HG02884 (cell line): Measurements from ENCODE around the gene GOLGA6L10.
"Not testable (repeated sequence)": the region's sequence is repeated elsewhere in the genome, so short reads cannot be mapped to it uniquely, and the experiment has no call there.

Experiments used
- ATAC-seq: cut with Tn5 transposase; IDR thresholded peaks from one replicate; pipeline ENCODE4 v1.9.1; 2021; ENCODE audit warnings: mild to moderate bottlenecking, moderate library complexity; ENCODE audit not compliant: unreplicated experiment

Gene GOLGA6L10

DNA sequence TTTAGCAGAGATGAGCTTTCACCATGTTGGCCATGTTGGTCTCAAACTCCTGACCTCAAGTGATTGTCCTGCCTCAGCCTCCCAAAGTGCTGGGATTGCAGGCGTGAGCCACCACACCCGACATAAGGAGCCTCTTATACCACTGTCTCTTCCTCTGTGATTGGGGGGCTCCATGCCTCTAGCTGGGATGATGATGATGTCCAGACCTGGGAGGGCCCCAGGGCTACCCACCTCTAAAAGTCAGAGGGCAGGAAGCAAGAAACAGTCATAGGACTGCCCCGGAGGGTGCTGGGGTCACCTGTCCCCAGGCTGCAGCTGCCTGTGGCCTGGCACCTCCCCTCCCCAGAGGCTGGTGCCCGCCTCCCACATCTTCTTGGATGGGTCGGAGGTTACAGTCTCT lies 5.4 kb downstream of the GOLGA6L10 start:
- ATAC-seq = not testable (repeated sequence)

DNA sequence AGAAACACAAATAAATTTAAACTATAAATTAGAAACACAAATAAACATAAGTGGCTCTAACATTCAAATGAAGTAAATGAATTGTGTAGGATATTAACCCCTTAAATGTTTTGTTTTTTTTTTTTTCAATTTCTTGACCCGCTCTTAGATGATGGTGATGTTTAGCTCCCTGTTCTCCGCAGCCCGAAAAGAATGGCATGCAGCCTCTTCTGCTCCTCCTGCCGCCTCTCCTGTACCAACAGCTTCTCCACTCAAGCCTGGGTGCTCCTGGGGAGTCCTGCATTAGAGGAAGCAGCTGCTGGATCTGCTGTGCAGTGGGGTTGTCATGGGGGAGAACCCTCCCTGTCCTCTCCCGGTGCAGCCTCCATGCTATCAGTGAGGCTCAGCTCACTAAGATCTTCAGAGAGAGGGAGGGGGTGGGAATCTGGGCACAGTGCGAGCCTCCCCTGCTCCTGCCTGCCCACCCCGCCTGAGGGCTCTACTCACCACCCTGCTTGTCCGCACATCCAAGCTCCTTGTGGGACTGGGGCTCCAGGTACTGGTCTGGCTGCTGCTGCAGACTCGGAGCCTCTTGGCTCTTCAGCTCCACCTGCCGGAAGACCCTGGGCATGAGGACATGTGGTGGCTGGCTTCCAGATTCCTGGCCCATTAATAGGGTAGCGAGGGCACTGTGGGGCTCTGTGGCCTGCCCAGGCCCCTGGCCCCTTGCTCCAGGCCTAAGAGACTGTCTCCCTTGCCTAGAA lies 6.5 kb downstream of the GOLGA6L10 start:
- ATAC-seq = not testable (repeated sequence)

DNA sequence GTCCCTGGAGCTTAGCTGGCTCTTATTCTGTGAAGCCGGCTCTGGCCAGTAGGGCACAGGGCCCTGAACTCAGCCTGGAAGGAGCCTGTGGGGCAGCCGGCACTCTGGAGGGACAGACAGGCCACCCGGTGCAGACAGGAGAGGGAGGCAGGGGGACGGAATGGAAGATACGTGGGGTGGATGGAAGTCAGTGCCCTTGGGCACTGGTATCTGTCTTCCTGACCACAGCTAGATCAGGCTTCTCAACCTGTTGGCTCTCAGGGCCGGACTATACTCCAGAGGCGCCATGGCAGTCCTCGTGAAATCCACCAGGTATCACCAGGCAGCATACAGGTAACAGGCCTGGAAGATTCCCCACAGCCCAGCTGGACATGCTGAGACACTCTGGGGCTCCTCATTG lies 10.7 kb downstream of the GOLGA6L10 start:
- ATAC-seq = not testable (repeated sequence)

DNA sequence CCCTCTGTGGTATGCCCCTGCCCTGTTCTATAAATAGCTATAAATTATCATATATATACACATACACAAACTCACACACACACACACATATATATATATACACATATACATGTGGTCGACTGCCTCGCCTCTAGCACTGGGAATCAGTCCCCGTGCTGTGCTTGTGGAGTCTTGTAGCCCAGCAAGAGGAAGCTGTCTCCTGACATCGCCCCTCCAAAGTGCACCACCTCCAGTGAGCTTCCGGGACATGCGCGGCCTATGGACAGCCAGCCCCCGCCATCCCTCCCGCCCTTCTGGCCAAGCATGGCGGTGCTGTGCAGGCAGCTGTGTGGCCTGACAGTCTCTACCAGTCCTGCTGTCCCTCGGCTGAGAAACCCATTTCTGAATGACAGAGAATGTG lies 11.2 kb downstream of the GOLGA6L10 start:
- ATAC-seq = not testable (repeated sequence)

DNA sequence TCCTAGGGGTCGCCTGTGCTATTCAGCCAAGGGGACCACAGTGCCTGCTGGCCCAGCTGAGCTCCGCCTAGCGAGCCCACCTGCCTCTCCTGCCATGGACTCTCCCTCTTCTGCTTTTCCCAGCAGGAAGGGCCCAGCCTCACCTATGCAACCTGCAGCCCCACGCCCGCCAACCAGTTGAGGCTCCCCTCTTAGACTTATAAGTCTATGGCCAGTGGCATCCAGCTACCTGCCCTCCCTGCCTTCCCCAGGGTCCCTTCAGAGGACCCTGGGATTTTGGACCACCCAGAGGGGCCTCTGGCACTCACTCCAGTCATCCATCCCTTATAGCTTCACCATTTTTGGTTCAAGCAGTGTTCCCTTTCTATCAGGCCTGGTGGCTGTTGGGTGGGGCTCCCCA lies 12.2 kb downstream of the GOLGA6L10 start:
- not testable (repeated sequence) for ATAC-seq

DNA sequence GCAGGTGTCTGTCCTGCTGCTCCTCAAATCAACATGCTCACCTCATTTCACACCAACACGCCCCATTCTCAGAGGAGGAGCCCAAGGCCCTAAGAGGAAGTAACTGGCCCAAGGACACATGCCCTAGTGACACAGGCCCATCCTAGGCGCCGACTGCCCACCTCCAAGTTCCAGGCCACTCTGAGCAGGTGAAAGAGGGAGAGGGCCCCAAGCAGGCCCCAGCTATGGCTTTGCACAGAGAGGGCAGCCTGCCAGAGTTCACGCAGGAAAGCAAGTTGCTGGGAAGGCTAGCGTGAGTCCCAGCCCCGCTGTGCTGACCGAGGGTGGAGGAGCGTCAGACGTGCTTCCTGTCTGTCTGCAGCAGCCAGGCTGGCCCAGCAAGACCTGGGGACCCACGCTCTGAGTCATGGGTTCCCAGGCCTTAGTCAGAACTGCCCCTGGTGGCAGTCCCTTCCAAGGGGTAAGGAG lies 13.1 kb downstream of the GOLGA6L10 start:
- peak; percentile 59 for ATAC-seq

DNA sequence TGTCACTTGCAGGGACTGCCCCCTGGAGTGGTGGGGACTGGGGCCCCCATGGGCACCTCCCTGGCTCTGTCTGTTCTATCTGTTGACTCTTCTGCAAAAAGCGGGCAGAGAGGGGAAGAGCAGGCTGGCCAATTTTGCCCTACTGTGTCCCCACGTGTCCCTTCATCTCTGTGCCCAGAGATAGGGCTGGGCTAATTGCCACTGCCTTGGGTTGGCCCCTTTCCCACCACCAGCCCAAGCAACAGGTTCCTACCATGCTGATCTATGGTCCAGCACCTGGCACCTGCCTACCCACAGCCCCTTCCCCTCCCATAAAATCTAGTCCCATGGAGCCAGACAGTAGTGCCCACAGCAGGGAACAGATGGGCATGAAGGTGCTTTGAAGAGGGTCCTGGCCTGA lies 14.3 kb downstream of the GOLGA6L10 start:
- ATAC-seq = not testable (repeated sequence)

DNA sequence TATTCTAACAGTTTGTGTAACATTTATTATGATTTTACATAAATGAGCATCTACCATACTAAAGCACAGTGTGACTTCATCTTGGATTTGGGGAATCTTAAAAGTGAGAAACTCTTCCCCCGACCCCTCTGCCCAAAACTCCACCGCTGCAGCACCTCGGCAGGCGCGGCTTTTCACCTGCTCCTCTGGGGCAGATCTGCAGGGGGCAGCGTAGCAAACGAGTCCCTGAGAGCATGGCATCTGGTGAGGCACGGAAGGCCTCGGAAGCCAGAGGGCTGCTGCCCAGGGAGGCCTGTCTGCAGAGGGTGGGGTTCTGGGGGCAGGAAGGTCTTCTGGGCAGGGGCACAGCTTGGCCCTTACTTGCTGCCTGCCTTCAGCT lies 14.7 kb downstream of the GOLGA6L10 start:
- ATAC-seq = not testable (repeated sequence)

DNA sequence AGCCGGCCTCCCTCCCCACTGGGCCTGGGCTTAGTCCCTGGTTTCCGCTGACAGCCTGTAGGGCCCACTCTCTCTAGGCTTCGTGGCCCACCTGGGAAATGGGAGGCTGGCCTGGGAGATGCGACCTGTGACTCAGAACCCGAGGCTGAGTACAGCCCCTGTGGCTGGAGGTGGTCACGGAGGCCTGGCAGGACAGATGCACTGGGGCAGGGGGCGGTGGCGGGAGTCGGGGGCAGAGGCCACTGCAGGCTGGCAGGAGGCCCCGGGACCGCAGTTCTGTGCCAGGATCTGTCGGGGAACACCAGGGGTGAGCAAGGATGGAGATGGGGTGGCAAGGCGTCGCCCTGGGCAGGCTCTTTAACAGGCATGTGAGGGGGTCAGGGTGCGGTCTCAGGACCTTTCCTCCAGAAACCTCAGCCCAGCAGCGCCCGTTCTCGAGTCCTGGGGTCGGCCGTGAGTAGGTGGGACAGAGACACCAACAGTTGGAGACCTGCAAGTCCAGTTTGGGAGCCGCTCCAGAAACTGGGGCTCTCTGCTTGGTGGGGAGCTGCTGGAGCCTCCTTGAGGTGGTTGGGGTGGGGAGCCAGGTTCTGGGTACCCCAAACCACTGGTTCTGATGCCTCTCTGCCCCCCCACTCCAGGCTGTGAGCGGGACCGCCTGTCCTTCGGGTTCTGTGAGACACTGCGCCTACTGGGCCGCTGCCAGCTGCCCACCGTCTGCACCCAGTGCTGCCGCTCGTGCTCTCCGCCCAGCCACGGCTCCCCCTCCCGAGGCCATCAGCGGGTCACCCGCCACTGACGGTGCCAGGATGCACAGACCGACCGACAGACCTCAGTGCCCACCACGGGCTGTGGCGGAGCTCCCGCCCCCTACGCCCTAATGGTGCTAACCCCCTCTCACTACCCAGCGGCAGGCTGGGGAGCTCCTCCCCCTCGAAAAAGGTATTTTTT lies 15.4 kb downstream of the GOLGA6L10 start:
- not testable (repeated sequence) for ATAC-seq

DNA sequence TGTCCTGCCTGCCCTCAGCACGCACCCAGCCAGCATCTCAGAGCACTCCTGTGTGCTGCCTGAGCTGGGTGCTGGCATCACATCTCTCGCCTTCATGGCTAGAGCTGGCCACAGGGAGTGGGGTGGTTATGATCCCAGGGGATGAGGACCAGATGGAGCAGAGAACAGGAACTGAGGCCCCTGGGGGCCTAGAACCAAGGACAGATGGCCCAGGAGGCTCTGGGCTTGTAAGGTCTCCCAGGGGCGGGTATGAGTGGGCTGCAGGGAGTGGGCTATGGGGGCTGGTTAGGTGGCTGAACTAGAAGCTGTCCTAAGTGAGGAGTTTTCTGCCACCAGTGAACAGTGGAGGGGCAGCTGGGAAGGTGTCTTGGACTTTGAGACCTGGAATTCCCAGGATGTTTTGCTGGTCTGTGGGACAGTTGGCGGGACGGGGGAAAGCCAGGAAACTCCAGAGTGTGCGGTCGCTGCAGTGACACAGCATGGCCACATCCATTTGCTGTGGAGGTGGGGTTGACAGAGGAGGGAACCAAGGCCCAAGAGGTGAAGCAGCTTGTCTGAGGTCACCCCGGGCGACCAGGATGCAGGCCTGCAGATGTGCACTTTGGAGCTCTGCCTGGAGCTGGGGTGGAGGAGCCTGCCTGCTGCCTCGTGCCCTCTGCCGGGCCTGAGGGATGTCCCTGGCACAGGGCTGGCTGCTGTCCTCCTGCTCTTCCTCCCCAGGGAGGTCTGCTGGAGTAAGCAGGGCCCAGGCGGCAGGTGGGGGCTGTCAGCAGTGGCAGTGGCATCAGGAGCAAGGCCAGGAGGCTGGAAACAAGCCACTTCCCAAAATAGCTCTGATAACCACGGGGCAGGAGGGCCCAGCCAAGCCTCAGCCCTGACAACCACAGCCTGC lies 16.3 kb downstream of the GOLGA6L10 start:
- not testable (repeated sequence) for ATAC-seq

DNA sequence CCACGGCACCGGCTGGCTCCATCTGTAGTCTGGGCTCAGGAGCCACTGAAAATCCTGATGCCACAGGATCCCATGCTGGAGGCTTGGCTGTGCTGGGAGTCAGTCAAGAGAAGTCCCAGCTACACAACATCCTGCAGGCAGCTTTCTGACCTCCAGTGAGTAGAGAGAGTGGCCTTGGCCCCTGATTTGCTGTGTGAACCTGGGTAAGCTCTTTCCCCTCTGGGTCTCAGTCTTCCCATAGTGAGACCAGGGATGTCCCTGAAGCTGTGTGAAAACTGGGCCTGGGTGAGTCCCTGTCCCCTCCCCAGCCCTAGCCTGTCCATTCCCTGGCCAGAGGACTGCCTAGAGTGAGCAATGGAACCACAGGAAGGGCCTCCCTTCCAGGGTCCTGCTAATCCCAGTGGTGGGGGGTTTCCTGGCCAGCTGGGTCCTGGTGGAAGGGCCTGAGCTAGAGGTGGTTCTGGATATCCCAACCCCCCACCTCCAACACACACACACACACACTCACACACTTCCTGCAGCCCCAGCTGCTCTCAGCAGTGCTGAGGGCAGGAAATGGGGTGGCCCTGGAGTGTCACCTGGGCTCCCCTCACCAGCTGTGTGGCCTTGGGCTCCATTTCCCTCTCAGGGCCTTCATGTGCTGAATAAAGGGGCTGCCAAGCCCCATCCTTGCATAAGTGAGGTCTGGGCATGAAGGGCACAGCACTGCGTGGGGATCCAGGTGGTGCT lies 17.5 kb downstream of the GOLGA6L10 start:
- ATAC-seq = not testable (repeated sequence)

DNA sequence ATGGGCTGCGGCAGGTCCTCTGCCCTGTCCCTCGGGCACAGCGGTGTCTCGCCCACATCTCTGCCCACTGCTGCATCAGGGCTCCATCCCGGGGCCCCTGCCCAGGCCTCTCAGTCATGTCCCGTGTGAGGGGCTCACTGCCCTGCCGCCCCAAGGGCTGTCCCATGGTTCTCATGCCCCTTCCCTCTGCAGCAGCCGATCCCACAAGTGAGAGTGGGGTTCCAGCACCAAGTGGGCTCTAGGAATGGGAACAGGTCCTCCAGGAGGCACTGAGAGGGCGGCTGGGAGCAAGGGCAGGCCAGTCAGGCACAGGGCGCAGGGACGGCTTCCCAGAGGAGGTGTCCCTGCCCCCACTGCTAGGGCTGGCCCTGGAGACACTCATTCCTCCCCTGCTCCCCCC lies 18.4 kb downstream of the GOLGA6L10 start:
- not testable (repeated sequence) for ATAC-seq

DNA sequence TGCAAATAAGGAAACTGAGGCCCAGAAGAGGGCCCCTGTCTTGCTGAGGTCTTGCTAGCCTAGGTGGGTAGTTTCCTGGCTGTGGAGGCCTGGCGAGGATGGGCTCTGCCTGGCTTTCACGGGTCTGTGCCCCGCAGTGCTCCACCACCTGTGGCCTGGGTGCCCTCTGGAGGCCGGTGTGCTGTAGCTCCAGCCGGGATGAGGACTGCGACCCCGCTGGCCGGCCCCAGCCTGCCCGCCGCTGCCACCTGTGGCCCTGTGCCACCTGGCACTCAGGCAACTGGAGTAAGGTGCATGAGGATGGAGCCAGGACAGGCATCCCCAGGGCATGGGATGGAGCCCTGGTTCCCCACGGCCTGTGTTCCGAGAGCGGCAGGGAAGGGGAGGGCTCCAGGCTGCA lies 20.2 kb downstream of the GOLGA6L10 start:
- ATAC-seq = not testable (repeated sequence)

DNA sequence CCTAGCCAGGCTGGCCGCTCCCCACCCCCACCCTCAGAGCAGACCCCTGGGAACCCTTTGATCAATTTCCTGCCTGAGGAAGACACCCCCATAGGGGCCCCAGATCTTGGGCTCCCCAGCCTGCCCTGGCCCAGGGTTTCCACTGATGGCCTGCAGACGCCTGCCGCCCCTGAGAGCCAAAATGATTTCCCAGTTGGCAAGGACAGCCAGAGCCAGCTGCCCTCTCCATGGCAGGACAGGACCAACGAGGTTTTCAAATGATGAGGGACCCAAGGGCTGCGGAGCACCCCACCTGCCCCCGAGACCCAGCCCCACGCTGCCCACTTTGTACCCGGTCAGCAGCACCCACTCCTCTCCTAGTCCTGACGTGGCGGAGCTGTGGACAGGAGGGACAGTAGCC lies 21.9 kb downstream of the GOLGA6L10 start:
- not testable (repeated sequence) for ATAC-seq

DNA sequence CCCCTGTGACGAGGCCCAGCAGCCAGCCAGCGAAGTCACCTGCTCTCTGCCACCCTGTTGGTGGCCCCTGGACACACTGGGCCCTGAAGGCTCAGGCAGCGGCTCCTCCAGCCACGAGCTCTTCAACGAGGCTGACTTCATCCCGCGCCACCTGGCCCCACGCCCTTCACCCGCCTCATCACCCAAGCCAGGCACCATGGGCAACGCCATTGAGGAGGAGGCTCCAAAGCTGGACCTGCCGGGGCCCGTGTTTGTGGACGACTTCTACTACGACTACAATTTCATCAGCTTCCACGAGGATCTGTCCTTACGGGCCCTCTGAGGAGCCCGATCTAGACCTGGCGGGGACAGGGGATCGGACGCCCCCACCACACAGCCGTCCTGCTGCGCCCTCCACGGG lies 22.4 kb downstream of the GOLGA6L10 start:
- not testable (repeated sequence) for ATAC-seq

DNA sequence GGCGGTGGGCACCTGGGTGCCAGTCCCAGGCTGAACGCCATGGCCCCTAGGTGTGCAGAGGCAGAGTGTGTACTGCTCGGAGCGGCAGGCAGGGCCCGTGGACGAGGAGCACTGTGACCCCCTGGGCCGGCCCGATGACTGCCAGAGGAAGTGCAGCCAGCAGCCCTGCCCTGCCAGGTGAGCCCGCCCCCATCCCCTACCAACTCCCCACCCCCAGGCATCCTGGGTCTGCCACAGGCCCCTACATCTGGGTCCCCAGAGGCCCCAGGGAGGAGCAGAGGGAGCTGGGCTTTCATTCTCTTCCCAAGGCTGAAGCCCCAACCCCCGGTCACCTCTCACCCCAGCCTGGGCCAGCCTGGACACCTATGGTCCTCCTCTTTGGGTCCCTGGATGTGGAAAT lies 23.6 kb downstream of the GOLGA6L10 start:
- ATAC-seq = not testable (repeated sequence)

DNA sequence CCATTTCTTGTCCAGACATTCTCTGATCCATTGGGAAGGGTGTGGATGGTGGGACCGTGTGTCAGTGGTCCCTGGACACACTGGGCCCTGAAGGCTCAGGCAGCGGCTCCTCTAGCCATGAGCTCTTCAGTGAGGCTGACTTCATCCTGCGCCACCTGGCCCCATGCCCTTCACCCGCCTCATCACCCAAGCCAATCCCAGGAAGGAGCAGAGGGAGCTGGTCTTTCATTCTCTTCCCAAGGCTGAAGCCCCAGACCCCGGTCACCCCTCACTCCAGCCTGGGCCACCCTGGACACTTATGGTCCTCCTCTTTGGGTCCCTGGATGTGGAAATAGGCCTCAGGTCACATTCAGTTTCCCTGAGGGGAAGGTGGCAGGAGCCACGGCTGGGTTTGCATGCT lies 24.4 kb downstream of the GOLGA6L10 start:
- not testable (repeated sequence) for ATAC-seq

DNA sequence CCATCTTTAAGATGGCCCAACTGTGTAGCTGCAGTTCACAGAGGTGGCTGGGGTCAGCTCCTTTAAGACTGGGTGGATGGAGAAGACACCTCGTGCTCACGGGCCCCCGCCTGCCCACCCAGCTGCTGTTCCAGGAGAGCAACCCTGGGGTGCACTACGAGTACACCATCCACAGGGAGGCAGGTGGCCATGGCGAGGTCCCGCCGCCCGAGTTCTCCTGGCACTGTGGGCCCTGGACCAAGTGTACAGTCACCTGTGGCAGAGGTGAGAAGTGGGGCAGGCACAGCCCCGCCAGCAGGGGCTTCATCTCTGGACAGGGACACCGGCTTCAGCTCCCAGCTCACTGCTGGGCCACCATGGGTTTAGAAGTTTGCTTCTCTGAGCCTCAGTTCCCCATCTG lies 26.8 kb downstream of the GOLGA6L10 start:
- not testable (repeated sequence) for ATAC-seq

DNA sequence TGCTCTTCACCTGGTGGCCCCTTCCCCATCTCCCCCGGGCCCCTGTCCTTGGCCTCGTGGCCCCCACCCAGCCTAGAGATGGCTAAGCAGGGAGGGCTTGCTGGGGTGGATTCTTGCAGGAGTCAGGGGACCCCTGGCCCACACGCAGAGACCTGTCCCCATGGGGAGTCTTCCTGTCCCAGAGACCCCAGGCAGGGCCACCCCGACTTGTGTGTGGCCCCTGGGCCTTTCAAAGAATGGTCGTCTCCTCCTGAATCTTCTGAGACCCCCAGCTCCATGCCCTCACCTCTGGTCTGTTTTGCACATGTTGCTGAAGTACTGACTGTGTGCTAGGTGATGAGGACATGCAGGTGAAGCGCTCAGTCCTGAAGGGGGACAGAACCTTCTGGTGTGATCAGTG lies 28.4 kb downstream of the GOLGA6L10 start:
- not testable (repeated sequence) for ATAC-seq
